ENCODE data around the gene PARD3. TPM values are rescaled to one million over a fixed set of nuclear protein-coding genes. Genes with fewer than 3 reads are reported as not detected.
A peak's percentile ranks its signal among the peaks of the same experiment; 100 is the strongest.

PARD3 gene
- total RNA-seq, 6 experiments from 2014 or later = 19.1 to 27.8 (median 22.0) TPM

DNA sequence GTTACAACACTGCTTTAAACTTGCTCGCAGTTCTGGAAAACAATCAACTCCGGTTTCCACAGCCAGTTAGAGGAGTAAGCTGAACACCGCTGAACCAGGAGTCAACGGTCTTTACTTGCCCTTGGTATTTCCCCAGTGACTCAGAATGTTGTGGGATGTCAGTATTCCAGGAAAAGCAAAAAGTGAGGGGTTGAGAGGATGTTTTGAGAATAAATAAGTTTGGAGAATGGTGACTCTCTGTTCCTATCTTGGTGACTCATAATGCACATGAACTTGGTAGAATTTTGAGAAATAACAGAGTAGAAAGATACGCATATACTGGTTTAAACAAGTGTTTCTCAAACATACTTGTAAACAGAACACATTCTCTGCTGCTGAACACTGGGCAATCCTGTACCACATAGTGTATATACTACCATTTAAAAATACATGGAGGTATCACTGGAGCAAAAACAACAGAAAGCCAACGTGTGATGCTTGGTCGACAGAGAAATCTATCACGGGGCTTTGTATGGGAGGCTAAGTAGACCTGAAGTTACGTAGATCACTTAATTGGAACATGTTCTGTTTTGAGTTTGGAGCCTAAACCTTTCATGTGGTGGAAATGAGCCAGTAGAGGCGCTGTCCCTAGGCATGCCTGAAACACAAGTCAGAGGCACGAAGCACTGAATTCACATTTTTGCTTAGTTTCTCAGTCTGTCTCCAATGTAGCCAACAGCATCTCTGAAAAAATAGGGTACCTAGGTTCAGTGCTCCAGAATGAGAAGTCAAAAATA, 534.3 kb downstream of the PARD3 start:
- H3K9me3 ChIP-seq = no peaks in the 10 kb centered on the region
- H3K36me3 ChIP-seq = no peaks in the 10 kb centered on the region
- H3K27me3 ChIP-seq = no peaks in the 10 kb centered on the region
- DNase-seq (peak in 1 of 3 donors; percentile 61), ATAC-seq (peak; percentile 93 to 98 (median 96))
- intact Hi-C loops (cut with DNase I) = no loop called here
- 63% methylated on average over 11 of the region's 11 CpGs for WGBS (ENCODE audit: insufficient coverage, low coverage, low lambda C conversion rate, missing lambda C conversion rate)
- H3K27ac ChIP-seq = peak overlapping the region in 2 of 3 donors; percentile 3 to 72
- TF ChIP-seq POLR2A (IDR thresholded peaks at IDR 0.05) = no peak
- TF ChIP-seq, protein P1, sequence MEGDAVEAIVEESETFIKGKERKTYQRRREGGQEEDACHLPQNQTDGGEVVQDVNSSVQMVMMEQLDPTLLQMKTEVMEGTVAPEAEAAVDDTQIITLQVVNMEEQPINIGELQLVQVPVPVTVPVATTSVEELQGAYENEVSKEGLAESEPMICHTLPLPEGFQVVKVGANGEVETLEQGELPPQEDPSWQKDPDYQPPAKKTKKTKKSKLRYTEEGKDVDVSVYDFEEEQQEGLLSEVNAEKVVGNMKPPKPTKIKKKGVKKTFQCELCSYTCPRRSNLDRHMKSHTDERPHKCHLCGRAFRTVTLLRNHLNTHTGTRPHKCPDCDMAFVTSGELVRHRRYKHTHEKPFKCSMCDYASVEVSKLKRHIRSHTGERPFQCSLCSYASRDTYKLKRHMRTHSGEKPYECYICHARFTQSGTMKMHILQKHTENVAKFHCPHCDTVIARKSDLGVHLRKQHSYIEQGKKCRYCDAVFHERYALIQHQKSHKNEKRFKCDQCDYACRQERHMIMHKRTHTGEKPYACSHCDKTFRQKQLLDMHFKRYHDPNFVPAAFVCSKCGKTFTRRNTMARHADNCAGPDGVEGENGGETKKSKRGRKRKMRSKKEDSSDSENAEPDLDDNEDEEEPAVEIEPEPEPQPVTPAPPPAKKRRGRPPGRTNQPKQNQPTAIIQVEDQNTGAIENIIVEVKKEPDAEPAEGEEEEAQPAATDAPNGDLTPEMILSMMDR (IDR thresholded peaks at IDR 0.05) = no peak
- no peaks in the 10 kb centered on the region for H3K4me1 ChIP-seq
- H3K4me3 ChIP-seq = no peak overlapping the region

DNA sequence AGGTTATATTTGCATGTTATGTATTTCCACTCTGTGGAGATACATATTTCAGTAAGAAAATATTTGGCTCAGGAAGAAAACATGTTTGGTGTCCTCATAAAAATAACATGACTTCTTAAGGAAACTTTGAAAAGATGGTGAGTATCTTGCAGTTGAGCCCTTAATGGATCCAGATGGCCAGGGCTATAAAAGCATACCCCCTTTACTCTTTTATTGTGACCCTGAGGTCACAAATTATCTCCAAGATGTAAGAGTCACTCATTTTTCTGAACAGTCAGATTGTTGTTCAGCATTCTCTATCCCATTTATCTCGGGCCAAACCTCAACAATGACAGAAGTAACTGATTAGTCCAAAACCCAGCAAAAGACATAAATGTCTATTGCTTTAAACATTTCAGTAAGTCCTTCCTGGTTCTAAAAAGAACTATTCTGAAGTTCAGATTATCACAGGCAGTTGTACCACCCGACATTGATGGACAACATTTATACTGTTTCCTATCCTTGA, 539.4 kb downstream of the PARD3 start:
- no peaks in the 10 kb centered on the region for H3K27me3 ChIP-seq
- intact Hi-C loops (cut with DNase I) = no loop called here

DNA sequence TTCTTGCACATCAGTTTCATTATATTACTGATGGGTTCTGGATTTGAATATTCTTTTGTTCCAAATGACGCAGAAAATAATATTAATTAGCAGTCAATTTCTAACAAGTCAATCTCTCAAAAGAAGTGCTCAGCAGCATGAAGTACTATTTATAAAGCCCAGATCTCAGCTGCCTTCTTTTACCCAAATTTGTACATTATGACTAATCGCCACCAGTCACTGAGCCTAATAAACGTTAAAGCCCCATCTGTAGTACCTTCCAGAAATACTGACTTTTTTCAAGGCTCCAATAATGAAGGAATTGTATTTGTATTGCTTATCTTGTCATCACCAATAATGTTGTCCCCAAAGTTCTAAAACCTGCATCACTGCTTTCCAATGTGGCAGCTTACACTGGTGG, 540.2 kb downstream of the PARD3 start:
- DNase-seq = no peak
- Histone ChIP-seq H3K4me1 (no peaks in the 10 kb centered on the region), H3K27me3 (no peaks in the 10 kb centered on the region), H3K9me3 (no peaks in the 10 kb centered on the region), H3K36me3 (no peaks in the 10 kb centered on the region), H3K27ac (no peak overlapping the region), H3K4me3 (no peak overlapping the region)
- WGBS (ENCODE audit: insufficient coverage, low coverage, low lambda C conversion rate, missing lambda C conversion rate) = 85% methylated on average over 3 of the region's 3 CpGs
- intact Hi-C loops (cut with DNase I) = no loop called here
- no peak for ATAC-seq
- TF ChIP-seq, protein P1 (IDR thresholded peaks at IDR 0.05) = no peak
- TF ChIP-seq POLR2A (IDR thresholded peaks at IDR 0.05) = no peak

More for the DNA sequence above, 539.4 kb downstream of the PARD3 start:
- H3K4me3 ChIP-seq = no peak overlapping the region
- WGBS (ENCODE audit: insufficient coverage, low coverage, low lambda C conversion rate, missing lambda C conversion rate) = 88% methylated on average over 2 of the region's 2 CpGs
- ATAC-seq (no peak), DNase-seq (no peak)
- TF ChIP-seq POLR2A (IDR thresholded peaks at IDR 0.05) = no peak
- TF ChIP-seq, protein P1 (IDR thresholded peaks at IDR 0.05) = no peak
- no peak overlapping the region for H3K27ac ChIP-seq
- no peaks in the 10 kb centered on the region for H3K4me1 ChIP-seq
- no peaks in the 10 kb centered on the region for H3K36me3 ChIP-seq
- H3K9me3 ChIP-seq = no peaks in the 10 kb centered on the region

DNA sequence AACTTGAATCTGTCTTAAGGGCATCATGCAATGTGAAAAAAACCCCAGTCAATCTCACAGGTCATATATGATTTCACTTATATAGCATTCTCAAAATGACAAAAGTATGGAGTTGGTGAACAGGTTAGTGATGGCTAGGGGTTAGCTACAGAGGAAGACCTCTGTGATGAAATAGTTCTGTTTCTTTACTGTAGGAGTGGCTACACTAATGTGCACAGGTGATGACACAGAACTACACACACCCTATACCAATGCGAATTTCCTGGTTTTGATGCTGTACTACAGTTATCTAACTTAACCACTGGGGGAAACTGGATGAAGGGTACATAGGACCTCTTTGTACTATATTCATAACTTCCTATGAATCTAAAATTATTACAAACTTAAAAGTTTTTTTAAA, 541.8 kb downstream of the PARD3 start:
- Histone ChIP-seq H3K4me1 (no peaks in the 10 kb centered on the region), H3K27ac (no peak overlapping the region), H3K4me3 (no peak overlapping the region), H3K27me3 (no peaks in the 10 kb centered on the region), H3K9me3 (no peaks in the 10 kb centered on the region), H3K36me3 (no peaks in the 10 kb centered on the region)
- no peak for TF ChIP-seq POLR2A (IDR thresholded peaks at IDR 0.05)
- TF ChIP-seq, protein P1 (IDR thresholded peaks at IDR 0.05) = no peak
- WGBS (ENCODE audit: insufficient coverage, low coverage, low lambda C conversion rate, missing lambda C conversion rate) = 75% methylated on average over 1 of the region's 1 CpG
- no peak for ATAC-seq
- DNase-seq = no peak
- intact Hi-C loops (cut with DNase I) = no loop called here
